ENCODE data around the gene PCDHGA10. TPM values are rescaled to one million over a fixed set of nuclear protein-coding genes. Genes with fewer than 3 reads are reported as not detected.

The PCDHGA10 gene
- total RNA-seq, 1 experiment from 2014 or later = 3.6 TPM

GRCh38 chr5:141388661-141389060, 24.1 kb upstream of the PCDHGA10 start:
- Histone ChIP-seq H3K9me3 (ENCODE audit: low read depth, low read length, poor library complexity, severe bottlenecking) (peaks cover 69% of the 10 kb centered on the region), H3K27me3 (replicated peaks; ENCODE audit: insufficient read depth, low read depth, low read length, poor library complexity) (no peaks in the 10 kb centered on the region), H3K27ac (ENCODE audit: low read depth, low read length, poor library complexity, severe bottlenecking) (no peak overlapping the region), H3K36me3 (ENCODE audit: insufficient read depth, low read length, poor library complexity, severe bottlenecking) (no peaks in the 10 kb centered on the region), H3K4me3 (ENCODE audit: low read depth, low read length, poor library complexity, severe bottlenecking) (no peak overlapping the region), H3K4me1 (ENCODE audit: insufficient read depth, low read length, poor library complexity, severe bottlenecking) (no peaks in the 10 kb centered on the region)
- DNase-seq (ENCODE audit: low spot score) = no peak
- intact Hi-C loops (cut with micrococcal nuclease; ENCODE audit: unreplicated experiment) = no loop called here
- TF ChIP-seq EZH2 (IDR thresholded peaks at IDR 0.05; ENCODE audit: borderline replicate concordance, low read depth, low read length, poor library complexity, severe bottlenecking) = no peak
- ChIA-PET POLR2A (ENCODE audit: low non-redundant PET) (no interaction called here), CTCF (no interaction called here)
- BruUV-seq (replicated peaks) = no TSS peak

- Histone ChIP-seq H3K4me3 (ENCODE audit: low read depth, low read length, poor library complexity, severe bottlenecking) (no peak overlapping the region), H3K9me3 (ENCODE audit: low read depth, low read length, poor library complexity, severe bottlenecking) (peaks cover 62% of the 10 kb centered on the region), H3K27me3 (replicated peaks; ENCODE audit: insufficient read depth, low read depth, low read length, poor library complexity) (no peaks in the 10 kb centered on the region), H3K36me3 (ENCODE audit: insufficient read depth, low read length, poor library complexity, severe bottlenecking) (no peaks in the 10 kb centered on the region), H3K27ac (ENCODE audit: low read depth, low read length, poor library complexity, severe bottlenecking) (no peak overlapping the region), H3K4me1 (ENCODE audit: insufficient read depth, low read length, poor library complexity, severe bottlenecking) (no peaks in the 10 kb centered on the region)
- TF ChIP-seq CTCF (conservative IDR thresholded peaks at IDR 0.05; ENCODE audit: low read depth, low read length) (no peak), EZH2 (IDR thresholded peaks at IDR 0.05; ENCODE audit: borderline replicate concordance, low read depth, low read length, poor library complexity, severe bottlenecking) (no peak)
- intact Hi-C loops (cut with micrococcal nuclease; ENCODE audit: unreplicated experiment) = no loop called here
- DNase-seq (ENCODE audit: low spot score) = no peak
- ChIA-PET CTCF (no interaction called here), POLR2A (ENCODE audit: low non-redundant PET) (no interaction called here)
- BruUV-seq (replicated peaks) = no TSS peak
These were observed 23.4 kb upstream of the PCDHGA10 start for GRCh38 chr5:141389153-141390042.

GRCh38 chr5:141392429-141393198, 20.2 kb upstream of the PCDHGA10 start, which contains the start of gene PCDHGA8:
Gene PCDHGA8 (plus strand): TSS chr5:141392633. CDS start chr5:141392814, 181 bp downstream.
- Histone ChIP-seq H3K27ac (ENCODE audit: low read depth, low read length, poor library complexity, severe bottlenecking) (no peak within 1 kb of the TSS), H3K4me1 (ENCODE audit: insufficient read depth, low read length, poor library complexity, severe bottlenecking) (no peaks in the 10 kb centered on the region), H3K4me3 (ENCODE audit: low read depth, low read length, poor library complexity, severe bottlenecking) (no peak within 1 kb of the TSS), H3K27me3 (replicated peaks; ENCODE audit: insufficient read depth, low read depth, low read length, poor library complexity) (no peaks in the 10 kb centered on the region), H3K36me3 (ENCODE audit: insufficient read depth, low read length, poor library complexity, severe bottlenecking) (no peaks in the 10 kb centered on the region), H3K9me3 (ENCODE audit: low read depth, low read length, poor library complexity, severe bottlenecking) (peaks cover 54% of the 10 kb centered on the region)
- BruUV-seq (replicated peaks) = no TSS peak
- peak; percentile 44 for TF ChIP-seq CTCF (conservative IDR thresholded peaks at IDR 0.05; ENCODE audit: low read depth, low read length)
- no peak for TF ChIP-seq EZH2 (IDR thresholded peaks at IDR 0.05; ENCODE audit: borderline replicate concordance, low read depth, low read length, poor library complexity, severe bottlenecking)
- ChIA-PET CTCF (no interaction called here), POLR2A (ENCODE audit: low non-redundant PET) (no interaction called here)
- intact Hi-C loops (cut with micrococcal nuclease; ENCODE audit: unreplicated experiment) = no loop called here
- DNase-seq (ENCODE audit: low spot score) = peak; percentile 71
